Measurements from ENCODE around the gene FOXD1.
"Not testable (repeated sequence)": the region's sequence is repeated elsewhere in the genome, so short reads cannot be mapped to it uniquely, and the experiment has no call there.

Gene FOXD1

GRCh38 chr5:73460133-73460532 lies 11.6 kb upstream of the FOXD1 start:
- no peak for DNase-seq

- no peak for DNase-seq
Observed at GRCh38 chr5:73459366-73459765, 10.8 kb upstream of the FOXD1 start.

- DNase-seq = not testable (repeated sequence)
Observed at GRCh38 chr5:73456462-73456861, 7.9 kb upstream of the FOXD1 start.

GRCh38 chr5:73454379-73455036 lies 5.9 kb upstream of the FOXD1 start:
- DNase-seq = peak; percentile 60

GRCh38 chr5:73452215-73452614 lies 3.6 kb upstream of the FOXD1 start:
- DNase-seq = no peak

GRCh38 chr5:73451224-73452130 lies 2.9 kb upstream of the FOXD1 start:
- DNase-seq = peak; percentile 71

- no peak for DNase-seq
Observed at GRCh38 chr5:73450672-73451223, 2.2 kb upstream of the FOXD1 start.

- DNase-seq = no peak
Observed at GRCh38 chr5:73450137-73450536, 1.6 kb upstream of the FOXD1 start.

GRCh38 chr5:73447530-73448462 lies 781 bp downstream of the FOXD1 start:
- DNase-seq = peak; percentile 52

GRCh38 chr5:73446631-73447529 lies 1.7 kb downstream of the FOXD1 start:
- DNase-seq = no peak

GRCh38 chr5:73445665-73446630 lies 2.6 kb downstream of the FOXD1 start:
- DNase-seq = no peak

- no peak for DNase-seq
Observed at GRCh38 chr5:73444499-73445438, 3.8 kb downstream of the FOXD1 start.

- DNase-seq = no peak
Observed at GRCh38 chr5:73443829-73444498, 4.6 kb downstream of the FOXD1 start.

GRCh38 chr5:73442996-73443627 lies 5.5 kb downstream of the FOXD1 start:
- no peak for DNase-seq

GRCh38 chr5:73442231-73442811 lies 6.3 kb downstream of the FOXD1 start:
- no peak for DNase-seq

GRCh38 chr5:73441378-73441777 lies 7.2 kb downstream of the FOXD1 start:
- DNase-seq = no peak

GRCh38 chr5:73440262-73440661 lies 8.3 kb downstream of the FOXD1 start:
- DNase-seq = no peak

All from CD4-positive, alpha-beta T cell treated with Interleukin-10 for 1 hour (primary cell).